A549 treated with AZD9567 at 1 μM for 4 hours (cell line): ENCODE results near the gene TMEM232. TPM values are rescaled to one million over a fixed set of nuclear protein-coding genes. Genes with fewer than 3 reads are reported as not detected.

Experiments
- total RNA-seq: library from RNA; stranded (reverse); fragments of 200-300 nt; extraction: Qiagen RNA extraction; gene quantifications from 5 replicates; pipeline ENCODE4 v1.2.3, GENCODE V29; 2022; ENCODE audit not compliant: insufficient read depth

Gene TMEM232
- total RNA-seq = 0.18 to 0.20 TPM in 2 of 5 replicates, not detected in the others

GRCh38 chr5:110726249-110727024 is at the start of gene TMEM232:
TMEM232 (minus strand) TSS chr5:110726671; CDS start chr5:110667352, 59,319 bp downstream.

GRCh38 chr5:110738812-110739651 is 12.6 kb upstream of the TMEM232 start, which contains the start of gene SLC25A46:
SLC25A46 (plus strand) TSS chr5:110739007; CDS start chr5:110739120, 113 bp downstream.

Other genes with a start within 250 kb of the TMEM232 start
- gene SLC25A46, start 12.3 kb upstream of the TMEM232 start, total RNA-seq = 25.7 to 34.9 TPM (median 32.8 TPM) in 5 replicates